ENCODE results near the gene SLC1A2. TPM values are rescaled to one million over a fixed set of nuclear protein-coding genes. Genes with fewer than 3 reads are reported as not detected.

Gene SLC1A2
- total RNA-seq, 3 donors from 2014 or later: 0.32 to 23.7 (median 10.5) TPM

DNA sequence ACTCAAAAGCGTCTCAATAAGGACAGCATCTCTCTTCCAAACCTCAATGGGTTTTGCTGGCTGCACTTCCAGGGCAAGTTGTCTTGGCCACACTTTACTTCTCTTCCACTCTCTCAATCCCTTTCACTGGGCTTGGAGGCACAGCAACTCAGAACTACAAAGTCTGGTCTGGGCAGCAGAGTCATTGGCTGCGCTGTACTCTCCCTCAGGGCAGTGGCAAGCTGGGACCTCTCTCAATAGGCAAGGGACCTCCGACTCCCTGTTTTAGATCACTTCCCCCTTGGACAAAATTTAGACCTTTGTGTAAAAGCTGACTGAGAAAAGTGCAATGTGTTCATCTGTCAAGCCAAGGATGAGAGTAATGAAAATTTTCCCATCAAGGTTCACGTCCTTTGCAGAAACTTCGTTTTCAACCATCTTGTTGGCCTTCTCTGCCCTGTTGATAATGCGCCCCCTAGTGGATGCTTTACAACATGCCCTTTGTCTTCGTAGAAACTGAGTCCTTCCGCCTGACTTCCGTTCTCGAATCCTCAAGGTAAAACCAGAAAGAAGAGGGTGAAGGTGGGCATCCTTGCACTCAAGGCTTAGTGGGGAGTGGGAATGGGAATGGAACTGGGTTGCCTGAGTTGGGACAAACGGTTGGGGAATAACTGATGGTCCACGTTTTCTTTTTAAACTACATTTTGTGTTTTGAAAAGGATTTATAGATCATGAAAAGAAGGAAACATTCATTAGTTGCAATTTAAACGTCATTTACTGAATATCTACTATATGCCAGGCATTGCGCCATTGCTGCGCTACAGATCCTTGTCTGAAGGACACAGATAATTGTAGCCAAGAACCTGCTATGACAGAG, 181.3 kb downstream of the SLC1A2 start:
- Histone ChIP-seq H3K27ac (no peak overlapping the region), H3K36me3 (no peaks in the 10 kb centered on the region), H3K27me3 (no peaks in the 10 kb centered on the region), H3K4me3 (no peak overlapping the region), H3K9me3 (no peaks in the 10 kb centered on the region), H3K4me1 (peaks cover 0 to 6% of the 10 kb centered on the region in 2 donors)
- intact Hi-C loops (cut with DNase I; ENCODE audit: low total_unique reads): loop anchor here (5.0 kb wide), 1 partner anchor 61 kb away; no protein-coding TSS in a partner anchor
- TF ChIP-seq, protein P1, sequence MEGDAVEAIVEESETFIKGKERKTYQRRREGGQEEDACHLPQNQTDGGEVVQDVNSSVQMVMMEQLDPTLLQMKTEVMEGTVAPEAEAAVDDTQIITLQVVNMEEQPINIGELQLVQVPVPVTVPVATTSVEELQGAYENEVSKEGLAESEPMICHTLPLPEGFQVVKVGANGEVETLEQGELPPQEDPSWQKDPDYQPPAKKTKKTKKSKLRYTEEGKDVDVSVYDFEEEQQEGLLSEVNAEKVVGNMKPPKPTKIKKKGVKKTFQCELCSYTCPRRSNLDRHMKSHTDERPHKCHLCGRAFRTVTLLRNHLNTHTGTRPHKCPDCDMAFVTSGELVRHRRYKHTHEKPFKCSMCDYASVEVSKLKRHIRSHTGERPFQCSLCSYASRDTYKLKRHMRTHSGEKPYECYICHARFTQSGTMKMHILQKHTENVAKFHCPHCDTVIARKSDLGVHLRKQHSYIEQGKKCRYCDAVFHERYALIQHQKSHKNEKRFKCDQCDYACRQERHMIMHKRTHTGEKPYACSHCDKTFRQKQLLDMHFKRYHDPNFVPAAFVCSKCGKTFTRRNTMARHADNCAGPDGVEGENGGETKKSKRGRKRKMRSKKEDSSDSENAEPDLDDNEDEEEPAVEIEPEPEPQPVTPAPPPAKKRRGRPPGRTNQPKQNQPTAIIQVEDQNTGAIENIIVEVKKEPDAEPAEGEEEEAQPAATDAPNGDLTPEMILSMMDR (IDR thresholded peaks at IDR 0.05): peak in 2 of 3 donors; percentile 33 to 37
- TF ChIP-seq POLR2A (IDR thresholded peaks at IDR 0.05) (no peak), POLR2AphosphoS5 (IDR thresholded peaks at IDR 0.05) (no peak)
- no peak for DNase-seq (ENCODE audit: low spot score in 2 of 2)

- Histone ChIP-seq H3K4me1 (peaks cover 0 to 6% of the 10 kb centered on the region in 2 donors), H3K27ac (peak overlapping the region in 1 of 2 donors; percentile 76), H3K36me3 (no peaks in the 10 kb centered on the region), H3K4me3 (no peak overlapping the region), H3K27me3 (no peaks in the 10 kb centered on the region), H3K9me3 (no peaks in the 10 kb centered on the region)
- TF ChIP-seq, protein P1 (IDR thresholded peaks at IDR 0.05): no peak
- intact Hi-C loops (cut with DNase I; ENCODE audit: low total_unique reads): loop anchor here (5.0 kb wide), 1 partner anchor 60 kb away; no protein-coding TSS in a partner anchor
- no peak for DNase-seq (ENCODE audit: low spot score in 2 of 2)
These were observed 182.0 kb downstream of the SLC1A2 start for GRCh38 chr11:35237351-35237750.

DNA sequence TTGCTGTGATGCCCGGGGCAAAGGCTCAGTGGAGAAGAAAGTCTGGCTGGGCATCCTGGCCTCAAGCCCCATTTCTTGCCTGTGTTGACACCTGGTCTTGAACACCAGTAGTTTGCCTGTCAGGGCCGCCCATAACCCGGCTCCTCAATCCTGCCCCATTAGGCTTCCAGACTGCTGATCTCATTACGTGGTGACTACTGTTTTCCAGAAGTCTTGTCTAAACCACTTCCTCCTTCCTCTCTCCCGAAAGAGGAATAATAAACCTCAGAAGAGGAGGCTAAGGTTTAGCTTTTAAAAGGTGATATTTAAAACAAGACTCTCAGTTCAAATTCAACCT, 182.7 kb downstream of the SLC1A2 start:
- Histone ChIP-seq H3K4me3 (no peak overlapping the region), H3K27me3 (no peaks in the 10 kb centered on the region), H3K9me3 (no peaks in the 10 kb centered on the region), H3K36me3 (no peaks in the 10 kb centered on the region), H3K27ac (peak overlapping the region; percentile 70 to 76), H3K4me1 (peaks cover 0 to 6% of the 10 kb centered on the region in 2 donors)
- TF ChIP-seq, protein P1 (IDR thresholded peaks at IDR 0.05): no peak
- no peak for TF ChIP-seq POLR2A (IDR thresholded peaks at IDR 0.05)
- no peak for TF ChIP-seq POLR2AphosphoS5 (IDR thresholded peaks at IDR 0.05)
- intact Hi-C loops (cut with DNase I; ENCODE audit: low total_unique reads): loop anchor here (5.0 kb wide), 1 partner anchor 59 kb away; no protein-coding TSS in a partner anchor
- peak in 1 of 2 donors; percentile 61 for DNase-seq (ENCODE audit: low spot score in 2 of 2)

DNA sequence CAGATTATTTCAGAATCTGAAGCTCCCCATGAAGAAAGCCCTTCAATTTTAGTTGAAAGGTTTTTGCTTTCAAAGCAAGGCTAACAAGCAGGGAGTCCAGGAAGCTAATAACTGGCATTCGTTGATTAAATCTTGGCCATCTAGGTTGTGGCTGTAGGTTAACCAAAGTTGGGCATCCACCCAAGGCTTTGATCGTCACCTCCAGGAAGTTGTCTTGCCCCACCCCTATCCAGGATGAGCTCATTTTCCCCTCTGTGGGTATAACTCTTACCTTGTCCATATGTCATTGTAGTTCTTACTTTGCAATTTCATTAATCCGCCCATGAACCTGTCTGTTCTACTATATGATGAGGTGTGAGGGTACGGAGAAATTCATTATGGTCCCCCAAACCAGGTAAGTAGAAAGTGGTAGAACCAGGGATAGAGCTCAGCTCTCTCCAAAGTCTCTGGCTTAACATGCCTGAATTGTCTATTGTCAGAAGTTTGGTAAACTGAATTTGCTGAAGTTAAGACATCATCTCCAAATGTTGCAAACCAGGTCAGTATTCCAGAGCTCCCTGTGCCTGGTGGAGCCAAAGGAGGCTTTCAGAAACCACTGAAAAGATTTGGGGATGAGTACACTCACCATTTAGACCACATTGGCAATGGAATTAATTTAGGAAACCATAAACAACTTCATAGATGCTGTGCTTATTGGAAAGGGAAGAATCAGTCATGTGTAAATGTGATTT, 183.3 kb downstream of the SLC1A2 start:
- Histone ChIP-seq H3K9me3 (no peaks in the 10 kb centered on the region), H3K27me3 (no peaks in the 10 kb centered on the region), H3K4me3 (no peak overlapping the region), H3K36me3 (no peaks in the 10 kb centered on the region), H3K4me1 (peaks cover 0 to 6% of the 10 kb centered on the region in 2 donors), H3K27ac (peak overlapping the region; percentile 70 to 76)
- DNase-seq (ENCODE audit: low spot score in 2 of 2): peak; percentile 70 to 80
- TF ChIP-seq POLR2AphosphoS5 (IDR thresholded peaks at IDR 0.05) (peak in 1 of 3 donors; percentile 38), POLR2A (IDR thresholded peaks at IDR 0.05) (no peak)
- intact Hi-C loops (cut with DNase I; ENCODE audit: low total_unique reads): loop anchor here (5.0 kb wide), 1 partner anchor 59 kb away; no protein-coding TSS in a partner anchor

DNA sequence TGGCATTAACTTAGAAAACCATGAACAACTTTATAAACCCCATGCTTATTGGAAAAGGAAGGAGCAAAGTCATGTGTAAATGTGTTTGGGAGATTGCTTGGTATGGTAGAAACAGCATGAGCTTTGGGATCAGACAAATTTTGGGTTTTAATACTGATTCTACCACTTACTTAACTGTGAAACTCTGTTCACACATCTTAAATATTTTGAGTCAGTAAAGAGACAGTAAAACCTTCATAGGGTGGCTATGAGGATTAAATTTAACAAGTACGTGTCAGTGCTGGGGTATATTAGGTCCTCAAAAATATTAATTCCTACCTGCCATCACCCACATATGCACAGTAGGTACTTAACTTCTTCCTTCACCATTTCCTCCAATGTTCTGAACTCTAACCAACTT, 183.9 kb downstream of the SLC1A2 start:
- Histone ChIP-seq H3K27ac (peak overlapping the region; percentile 70 to 76), H3K4me1 (peaks cover 0 to 6% of the 10 kb centered on the region in 2 donors), H3K27me3 (no peaks in the 10 kb centered on the region), H3K4me3 (no peak overlapping the region), H3K9me3 (no peaks in the 10 kb centered on the region), H3K36me3 (no peaks in the 10 kb centered on the region)
- intact Hi-C loops (cut with DNase I; ENCODE audit: low total_unique reads): loop anchor here (5.0 kb wide), 1 partner anchor 58 kb away; no protein-coding TSS in a partner anchor
- TF ChIP-seq POLR2A (IDR thresholded peaks at IDR 0.05) (no peak), POLR2AphosphoS5 (IDR thresholded peaks at IDR 0.05) (no peak)
- TF ChIP-seq, protein P1 (IDR thresholded peaks at IDR 0.05): no peak
- no peak for DNase-seq (ENCODE audit: low spot score in 2 of 2)

Measured in breast epithelium (tissue), 4 donors.